ENCODE data around the gene IFIT1. TPM values are rescaled to one million over a fixed set of nuclear protein-coding genes. Genes with fewer than 3 reads are reported as not detected.
"Not testable (repeated sequence)": the region's sequence is repeated elsewhere in the genome, so short reads cannot be mapped to it uniquely, and the experiment has no call there.

Gene IFIT1
- total RNA-seq, 1 experiment from 2014 or later, result 0.26 TPM

DNA sequence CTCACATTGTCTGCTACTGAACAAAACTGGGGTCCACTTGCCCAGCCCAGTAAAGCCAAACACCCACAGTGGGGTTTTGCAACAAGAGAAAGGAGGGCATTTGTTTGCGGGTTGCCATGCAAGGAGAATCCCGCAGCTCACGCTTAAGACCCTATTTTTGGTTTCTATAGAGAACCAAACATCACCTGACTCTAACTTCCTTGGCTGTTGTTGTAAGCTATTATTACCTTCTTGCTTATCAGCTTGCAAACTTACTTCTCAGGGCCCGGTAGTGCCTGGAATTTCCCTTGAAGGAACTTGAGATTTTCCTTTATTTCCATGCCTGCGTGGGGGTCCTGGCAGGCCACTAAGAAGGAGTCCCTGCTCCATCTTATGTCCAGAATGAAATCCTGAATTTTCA lies 43.9 kb upstream of the IFIT1 start:
- intact Hi-C loops (cut with micrococcal nuclease), result no loop called here
- Mint-ChIP-seq H3K9me3 (ENCODE audit: unreplicated experiment) (peaks cover under 1% of the 10 kb centered on the region), H3K4me1 (ENCODE audit: insufficient read depth, unreplicated experiment) (peaks cover 47% of the 10 kb centered on the region), H3K4me3 (ENCODE audit: unreplicated experiment) (no peak overlapping the region), H3K36me3 (ENCODE audit: insufficient read depth, unreplicated experiment) (no peaks in the 10 kb centered on the region), H3K27me3 (ENCODE audit: insufficient read depth, unreplicated experiment) (no peaks in the 10 kb centered on the region), H3K27ac (ENCODE audit: low read depth, unreplicated experiment) (no peak overlapping the region)
- no TSS peak for BruUV-seq (replicated peaks)
- TF ChIP-seq, protein P1, sequence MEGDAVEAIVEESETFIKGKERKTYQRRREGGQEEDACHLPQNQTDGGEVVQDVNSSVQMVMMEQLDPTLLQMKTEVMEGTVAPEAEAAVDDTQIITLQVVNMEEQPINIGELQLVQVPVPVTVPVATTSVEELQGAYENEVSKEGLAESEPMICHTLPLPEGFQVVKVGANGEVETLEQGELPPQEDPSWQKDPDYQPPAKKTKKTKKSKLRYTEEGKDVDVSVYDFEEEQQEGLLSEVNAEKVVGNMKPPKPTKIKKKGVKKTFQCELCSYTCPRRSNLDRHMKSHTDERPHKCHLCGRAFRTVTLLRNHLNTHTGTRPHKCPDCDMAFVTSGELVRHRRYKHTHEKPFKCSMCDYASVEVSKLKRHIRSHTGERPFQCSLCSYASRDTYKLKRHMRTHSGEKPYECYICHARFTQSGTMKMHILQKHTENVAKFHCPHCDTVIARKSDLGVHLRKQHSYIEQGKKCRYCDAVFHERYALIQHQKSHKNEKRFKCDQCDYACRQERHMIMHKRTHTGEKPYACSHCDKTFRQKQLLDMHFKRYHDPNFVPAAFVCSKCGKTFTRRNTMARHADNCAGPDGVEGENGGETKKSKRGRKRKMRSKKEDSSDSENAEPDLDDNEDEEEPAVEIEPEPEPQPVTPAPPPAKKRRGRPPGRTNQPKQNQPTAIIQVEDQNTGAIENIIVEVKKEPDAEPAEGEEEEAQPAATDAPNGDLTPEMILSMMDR (IDR thresholded peaks at IDR 0.05; ENCODE audit: unreplicated experiment), result no peak
- no peak for DNase-seq (ENCODE audit: unreplicated experiment)
- ChIA-PET POLR2A (interaction anchor here (1.2 to 3.8 kb wide), 2 partner anchors 19 to 46 kb away, joined by 3 to 26 read pairs; partner anchors contain the start of gene IFIT2), CTCF (interaction anchor here (0.9 to 2.2 kb wide), 2 partner anchors 20 to 21 kb away, joined by 3 to 14 read pairs; no protein-coding TSS in a partner anchor)

DNA sequence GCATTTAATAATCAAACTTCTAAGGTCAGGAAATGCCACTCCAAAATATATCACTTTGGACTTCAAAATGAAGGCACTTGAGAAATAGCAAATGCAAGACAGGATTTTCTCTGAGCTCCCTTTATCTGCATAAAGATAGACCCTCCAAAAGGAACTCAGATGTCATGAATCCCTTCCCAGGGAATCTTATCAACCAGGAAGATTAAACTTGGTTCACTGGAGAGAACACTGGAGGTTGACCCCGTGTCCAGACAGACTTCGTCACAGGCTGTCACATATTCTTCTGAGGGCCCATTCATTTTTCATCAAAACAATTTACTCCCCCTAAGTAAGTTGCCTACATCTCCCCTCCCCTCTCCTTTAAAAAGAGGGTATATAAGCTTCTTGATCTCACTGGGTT lies 43.4 kb upstream of the IFIT1 start:
- Mint-ChIP-seq H3K4me3 (ENCODE audit: unreplicated experiment) (no peak overlapping the region), H3K27me3 (ENCODE audit: insufficient read depth, unreplicated experiment) (no peaks in the 10 kb centered on the region), H3K27ac (ENCODE audit: low read depth, unreplicated experiment) (no peak overlapping the region), H3K9me3 (ENCODE audit: unreplicated experiment) (peaks cover 2% of the 10 kb centered on the region), H3K36me3 (ENCODE audit: insufficient read depth, unreplicated experiment) (peaks cover 3% of the 10 kb centered on the region), H3K4me1 (ENCODE audit: insufficient read depth, unreplicated experiment) (peaks cover 47% of the 10 kb centered on the region)
- intact Hi-C loops (cut with micrococcal nuclease), result no loop called here
- TF ChIP-seq, protein P1 (IDR thresholded peaks at IDR 0.05; ENCODE audit: unreplicated experiment), result no peak
- ChIA-PET CTCF (interaction anchor here (0.9 kb wide), 1 partner anchor 21 kb away, joined by 3 read pairs; no protein-coding TSS in a partner anchor), POLR2A (interaction anchor here (1.2 kb wide), 1 partner anchor 19 kb away, joined by 3 read pairs; no protein-coding TSS in a partner anchor)
- no TSS peak for BruUV-seq (replicated peaks)
- no peak for DNase-seq (ENCODE audit: unreplicated experiment)

DNA sequence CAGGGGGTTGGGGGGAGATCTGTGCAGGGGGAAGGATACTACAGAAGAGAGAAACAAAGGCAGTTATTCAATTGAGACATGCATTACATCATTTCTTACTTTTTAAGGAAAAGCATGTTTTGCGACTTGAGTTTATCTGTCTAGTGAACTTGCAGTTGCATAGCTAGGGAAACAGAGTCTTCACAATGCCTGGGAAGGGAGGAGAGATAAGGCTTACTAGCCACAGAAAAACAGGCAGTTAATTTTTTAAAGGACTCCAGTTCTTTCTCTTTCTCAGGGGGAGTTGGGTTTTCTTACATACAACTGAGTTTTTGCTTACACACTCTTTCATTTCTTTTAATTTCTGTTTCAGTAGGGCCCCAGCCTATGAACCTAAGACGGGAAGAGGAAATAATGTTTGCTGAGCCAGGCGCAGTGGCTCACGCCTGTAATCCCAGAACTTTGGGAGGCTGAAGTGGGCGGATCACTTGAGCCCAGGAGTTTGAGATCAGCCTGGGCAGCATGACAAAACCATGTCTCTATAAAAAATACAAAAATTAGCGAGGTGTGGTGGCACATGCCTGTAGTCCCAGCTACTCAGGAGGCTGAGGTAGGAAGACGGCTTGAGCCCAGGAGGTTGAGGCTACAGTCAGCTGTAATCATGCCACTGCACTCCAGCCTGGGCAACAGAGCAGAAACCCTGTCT lies 41.6 kb upstream of the IFIT1 start:
- POLR2A ChIA-PET, result interaction anchor here (1.2 to 2.4 kb wide), 8 partner anchors 8 to 72 kb away, joined by 3 to 15 read pairs (median 10); partner anchors contain the start of genes IFIT3 and IFIT5
- H3K27me3 Mint-ChIP-seq (ENCODE audit: insufficient read depth, unreplicated experiment); H3K9me3 Mint-ChIP-seq (ENCODE audit: unreplicated experiment); intact Hi-C loops (cut with micrococcal nuclease); H3K4me3 Mint-ChIP-seq (ENCODE audit: unreplicated experiment); BruUV-seq (replicated peaks); DNase-seq (ENCODE audit: unreplicated experiment); H3K36me3 Mint-ChIP-seq (ENCODE audit: insufficient read depth, unreplicated experiment): not testable (repeated sequence)
- CTCF ChIA-PET, result interaction anchor here (3.1 kb wide), 1 partner anchor 18 kb away, joined by 19 read pairs; no protein-coding TSS in a partner anchor
- peaks cover 42% of the 10 kb centered on the region for H3K4me1 Mint-ChIP-seq (ENCODE audit: insufficient read depth, unreplicated experiment)
- peak overlapping the region; percentile 98 for H3K27ac Mint-ChIP-seq (ENCODE audit: low read depth, unreplicated experiment)

DNA sequence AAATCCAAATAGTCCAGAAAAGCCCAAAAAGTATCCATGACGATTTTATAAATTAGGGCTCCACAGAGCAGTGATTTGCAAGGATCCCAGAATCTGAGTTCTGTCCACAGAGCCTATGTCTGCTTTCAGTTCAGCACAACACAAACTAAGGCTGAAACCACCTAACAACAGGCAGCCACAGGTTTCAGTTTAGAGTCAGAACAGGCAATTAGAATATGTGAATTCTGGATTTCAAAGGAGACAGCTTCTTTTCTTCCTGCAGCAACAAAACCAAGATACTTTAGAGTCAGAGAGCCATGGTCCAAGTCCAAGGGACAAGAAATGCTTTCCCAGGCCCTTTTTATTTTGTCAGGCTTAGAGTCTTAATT lies 41.0 kb upstream of the IFIT1 start:
- Mint-ChIP-seq H3K27me3 (ENCODE audit: insufficient read depth, unreplicated experiment) (no peaks in the 10 kb centered on the region), H3K4me1 (ENCODE audit: insufficient read depth, unreplicated experiment) (peaks cover 36% of the 10 kb centered on the region), H3K4me3 (ENCODE audit: unreplicated experiment) (peak overlapping the region; percentile 66), H3K27ac (ENCODE audit: low read depth, unreplicated experiment) (peak overlapping the region; percentile 98), H3K9me3 (ENCODE audit: unreplicated experiment) (peaks cover 6% of the 10 kb centered on the region), H3K36me3 (ENCODE audit: insufficient read depth, unreplicated experiment) (peaks cover 6% of the 10 kb centered on the region)
- intact Hi-C loops (cut with micrococcal nuclease), result no loop called here
- no TSS peak for BruUV-seq (replicated peaks)
- POLR2A ChIA-PET, result interaction anchor here (1.0 to 2.4 kb wide), 13 partner anchors 9 to 361 kb away, joined by 3 to 17 read pairs (median 6); partner anchors contain the start of genes FAS, IFIT2, IFIT3 and IFIT5
- CTCF ChIA-PET, result interaction anchor here (0.6 to 3.1 kb wide), 2 partner anchors 17 to 583 kb away, joined by 3 to 19 read pairs; no protein-coding TSS in a partner anchor
- TF ChIP-seq, protein P1 (IDR thresholded peaks at IDR 0.05; ENCODE audit: unreplicated experiment), result no peak
- peak; percentile 26 for DNase-seq (ENCODE audit: unreplicated experiment)

Data from MCF 10A (cell line).